ENCODE results near the gene SEMA4B.
"Not testable (repeated sequence)": the region's sequence is repeated elsewhere in the genome, so short reads cannot be mapped to it uniquely, and the experiment has no call there.

The SEMA4B gene, protein sequence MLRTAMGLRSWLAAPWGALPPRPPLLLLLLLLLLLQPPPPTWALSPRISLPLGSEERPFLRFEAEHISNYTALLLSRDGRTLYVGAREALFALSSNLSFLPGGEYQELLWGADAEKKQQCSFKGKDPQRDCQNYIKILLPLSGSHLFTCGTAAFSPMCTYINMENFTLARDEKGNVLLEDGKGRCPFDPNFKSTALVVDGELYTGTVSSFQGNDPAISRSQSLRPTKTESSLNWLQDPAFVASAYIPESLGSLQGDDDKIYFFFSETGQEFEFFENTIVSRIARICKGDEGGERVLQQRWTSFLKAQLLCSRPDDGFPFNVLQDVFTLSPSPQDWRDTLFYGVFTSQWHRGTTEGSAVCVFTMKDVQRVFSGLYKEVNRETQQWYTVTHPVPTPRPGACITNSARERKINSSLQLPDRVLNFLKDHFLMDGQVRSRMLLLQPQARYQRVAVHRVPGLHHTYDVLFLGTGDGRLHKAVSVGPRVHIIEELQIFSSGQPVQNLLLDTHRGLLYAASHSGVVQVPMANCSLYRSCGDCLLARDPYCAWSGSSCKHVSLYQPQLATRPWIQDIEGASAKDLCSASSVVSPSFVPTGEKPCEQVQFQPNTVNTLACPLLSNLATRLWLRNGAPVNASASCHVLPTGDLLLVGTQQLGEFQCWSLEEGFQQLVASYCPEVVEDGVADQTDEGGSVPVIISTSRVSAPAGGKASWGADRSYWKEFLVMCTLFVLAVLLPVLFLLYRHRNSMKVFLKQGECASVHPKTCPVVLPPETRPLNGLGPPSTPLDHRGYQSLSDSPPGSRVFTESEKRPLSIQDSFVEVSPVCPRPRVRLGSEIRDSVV

GRCh38 chr15:90201130-90201943 lies at the start of gene SEMA4B:
Gene SEMA4B (plus strand): TSS chr15:90201330. CDS start chr15:90201579, 249 bp downstream.
- peak; percentile 91 for DNase-seq

- no peak for DNase-seq
Observed at GRCh38 chr15:90151989-90152645, 49.0 kb upstream of the SEMA4B start.

- no peak for DNase-seq
Observed at GRCh38 chr15:90153658-90154057, 47.5 kb upstream of the SEMA4B start.

- DNase-seq = no peak
Observed at GRCh38 chr15:90154246-90154645, 46.9 kb upstream of the SEMA4B start.

DNA sequence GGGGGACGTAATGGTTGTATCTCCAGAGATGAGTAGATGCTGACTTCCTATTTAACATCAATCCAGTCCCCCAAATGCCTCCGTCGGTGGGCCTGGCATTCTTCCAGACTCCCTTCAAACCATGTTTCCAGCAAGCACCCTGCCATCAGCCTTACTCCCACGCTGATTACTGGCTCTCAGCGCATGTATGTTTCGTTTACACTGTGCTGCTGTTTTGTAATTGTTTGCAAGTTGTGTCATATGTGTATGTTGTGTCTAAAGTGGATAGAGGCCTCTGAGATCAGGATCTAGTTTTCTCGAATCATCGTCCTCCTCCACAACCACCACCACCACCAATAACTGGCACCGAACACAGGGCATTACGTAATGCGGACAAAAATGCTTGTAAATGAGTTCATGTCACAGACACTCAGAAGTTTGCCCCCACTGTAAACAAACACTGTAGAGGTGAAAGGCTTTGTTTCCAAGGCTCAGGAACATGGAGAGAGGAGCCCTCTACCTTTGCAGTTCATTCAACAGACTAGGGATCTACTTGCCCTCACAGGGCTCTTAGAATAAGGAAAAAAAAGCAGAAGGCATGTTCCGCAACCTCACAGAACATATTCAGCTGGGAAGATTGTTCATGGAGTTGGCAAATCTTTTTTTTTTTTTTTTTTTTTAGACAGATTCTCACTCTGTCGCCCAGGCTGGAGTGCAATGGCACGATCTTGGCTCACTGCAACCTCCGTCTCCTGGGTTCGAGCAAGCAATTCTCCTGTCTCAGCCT lies 46.1 kb upstream of the SEMA4B start:
- peak; percentile 72 for DNase-seq

GRCh38 chr15:90159213-90159612 lies 41.9 kb upstream of the SEMA4B start:
- DNase-seq = no peak

DNA sequence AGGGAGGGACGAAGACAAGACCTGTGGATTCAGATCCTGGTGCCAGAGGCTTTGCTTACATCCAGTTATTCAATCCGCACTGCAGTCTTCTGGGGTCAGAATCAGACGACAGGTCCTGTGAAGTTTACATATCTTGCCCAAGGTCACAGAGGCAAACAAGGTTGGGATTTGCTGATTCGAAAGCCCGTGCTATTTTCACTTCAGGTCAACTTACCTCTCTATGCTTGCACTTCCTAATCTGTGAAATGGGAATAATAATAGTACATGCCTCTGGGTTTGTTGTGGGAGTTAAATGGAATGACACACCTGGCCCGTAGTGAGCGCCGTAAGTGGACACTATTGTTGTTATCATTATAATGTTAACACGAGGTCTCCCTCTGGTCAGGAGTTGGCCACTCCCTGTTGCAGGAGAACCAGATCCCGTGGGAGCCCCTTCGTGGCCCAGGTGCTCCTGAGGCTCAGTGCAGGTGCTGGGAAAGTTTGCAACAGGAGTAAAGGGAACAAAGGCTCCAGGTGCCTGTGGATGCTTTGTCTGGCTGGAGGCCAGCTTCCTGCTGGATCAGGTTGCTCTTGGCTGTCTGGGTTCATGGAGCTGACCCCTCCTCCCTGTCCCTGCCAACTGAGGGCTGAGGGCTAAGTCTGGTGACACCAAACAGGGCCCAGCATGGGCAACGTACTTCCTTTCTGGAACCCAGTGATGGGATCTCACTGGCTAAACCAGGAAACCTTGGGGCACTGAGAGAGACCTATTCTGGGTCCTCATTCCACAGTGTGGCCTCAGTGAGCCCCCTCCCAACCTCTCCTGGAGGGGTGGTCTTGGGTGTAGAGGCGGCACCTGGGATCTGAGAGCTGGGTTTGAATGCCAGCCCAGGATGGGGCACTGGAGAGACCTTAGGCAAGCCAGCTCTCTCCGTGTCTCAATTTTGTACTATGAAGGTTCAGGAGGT lies 40.1 kb upstream of the SEMA4B start:
- DNase-seq = no peak

GRCh38 chr15:90161950-90162361 lies 39.2 kb upstream of the SEMA4B start:
- DNase-seq = no peak

DNA sequence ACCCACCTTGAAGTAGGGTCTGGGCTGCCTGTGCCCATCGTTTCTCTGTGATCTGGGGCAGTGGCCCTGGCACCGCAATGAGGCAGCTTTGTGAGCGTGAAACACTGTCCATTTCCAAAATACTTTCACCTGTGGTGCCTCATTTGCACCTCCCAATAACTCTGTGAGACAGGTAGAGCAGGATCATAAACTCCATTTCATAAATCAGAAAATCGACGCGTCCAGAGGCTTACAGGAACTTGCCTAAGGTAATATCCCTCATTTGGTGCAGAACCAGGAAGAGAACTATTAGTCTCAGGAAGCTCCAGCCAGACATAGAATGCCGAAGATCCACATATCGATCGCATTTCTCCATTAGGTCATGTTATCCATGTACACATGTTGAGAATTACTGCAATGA lies 38.2 kb upstream of the SEMA4B start:
- DNase-seq = no peak

- DNase-seq = not testable (repeated sequence)
Observed at GRCh38 chr15:90164239-90164638, 36.9 kb upstream of the SEMA4B start.

GRCh38 chr15:90165157-90165556 lies 36.0 kb upstream of the SEMA4B start:
- DNase-seq = no peak

GRCh38 chr15:90165659-90166489 lies 35.3 kb upstream of the SEMA4B start:
- no peak for DNase-seq

GRCh38 chr15:90167121-90167520 lies 34.0 kb upstream of the SEMA4B start:
- DNase-seq = no peak

DNA sequence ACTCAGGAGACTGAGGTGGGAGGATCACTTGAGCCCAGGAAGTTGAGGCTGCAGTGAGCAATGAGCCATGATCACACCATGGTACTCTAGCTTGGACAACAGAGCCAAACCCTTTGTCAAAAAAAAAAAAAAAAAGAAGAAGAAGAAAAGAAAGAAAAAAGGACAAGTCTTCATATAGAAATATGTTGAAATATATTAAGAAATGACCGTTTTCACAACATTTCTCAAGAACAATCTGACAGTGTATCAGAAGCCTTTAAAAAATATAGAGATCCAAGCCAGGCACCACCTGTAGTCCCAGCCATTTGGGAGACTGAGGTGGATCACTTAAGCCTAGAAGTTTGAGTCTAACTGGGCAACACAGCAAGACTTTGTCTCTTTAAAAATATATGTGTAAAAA lies 29.5 kb upstream of the SEMA4B start:
- no peak for DNase-seq

DNA sequence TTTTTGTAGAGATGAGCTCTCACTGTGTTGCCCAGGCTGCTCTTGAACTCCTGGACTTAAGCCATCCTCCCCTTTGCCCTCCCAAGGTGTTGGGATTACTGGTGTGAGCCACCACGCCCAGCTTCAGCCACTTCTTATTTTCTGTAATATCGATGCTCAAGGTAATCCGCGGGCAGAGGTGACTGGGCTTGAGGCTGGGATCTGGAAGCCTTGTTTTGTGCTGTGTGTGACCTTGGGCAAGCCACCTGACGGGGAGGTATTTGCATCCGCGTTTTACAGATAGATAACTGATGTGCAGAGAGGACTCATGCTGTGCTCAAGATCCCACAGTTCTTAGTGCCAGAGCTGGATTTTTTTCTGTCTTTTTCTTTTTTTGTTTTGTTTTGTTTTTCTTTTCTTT lies 27.8 kb upstream of the SEMA4B start:
- no peak for DNase-seq

- no peak for DNase-seq
Observed at GRCh38 chr15:90174140-90174875, 26.8 kb upstream of the SEMA4B start.

- no peak for DNase-seq
Observed at GRCh38 chr15:90177012-90177411, 24.1 kb upstream of the SEMA4B start.

GRCh38 chr15:90178468-90179435 lies 22.4 kb upstream of the SEMA4B start:
- DNase-seq = peak; percentile 59

All from hematopoietic multipotent progenitor cell treated with erythropoietin and hydrocortisone succinate and interleukin-3 and kit ligand, for 4 days (in vitro differentiated cells).